ENCODE data around the gene SART1.
A peak's percentile ranks its signal among the peaks of the same experiment; 100 is the strongest.
"Not testable (repeated sequence)": the region's sequence is repeated elsewhere in the genome, so short reads cannot be mapped to it uniquely, and the experiment has no call there.

SART1 gene

GRCh38 chr11:66020212-66020611, 58.7 kb downstream of the SART1 start:
- DNase-seq, result no peak

DNA sequence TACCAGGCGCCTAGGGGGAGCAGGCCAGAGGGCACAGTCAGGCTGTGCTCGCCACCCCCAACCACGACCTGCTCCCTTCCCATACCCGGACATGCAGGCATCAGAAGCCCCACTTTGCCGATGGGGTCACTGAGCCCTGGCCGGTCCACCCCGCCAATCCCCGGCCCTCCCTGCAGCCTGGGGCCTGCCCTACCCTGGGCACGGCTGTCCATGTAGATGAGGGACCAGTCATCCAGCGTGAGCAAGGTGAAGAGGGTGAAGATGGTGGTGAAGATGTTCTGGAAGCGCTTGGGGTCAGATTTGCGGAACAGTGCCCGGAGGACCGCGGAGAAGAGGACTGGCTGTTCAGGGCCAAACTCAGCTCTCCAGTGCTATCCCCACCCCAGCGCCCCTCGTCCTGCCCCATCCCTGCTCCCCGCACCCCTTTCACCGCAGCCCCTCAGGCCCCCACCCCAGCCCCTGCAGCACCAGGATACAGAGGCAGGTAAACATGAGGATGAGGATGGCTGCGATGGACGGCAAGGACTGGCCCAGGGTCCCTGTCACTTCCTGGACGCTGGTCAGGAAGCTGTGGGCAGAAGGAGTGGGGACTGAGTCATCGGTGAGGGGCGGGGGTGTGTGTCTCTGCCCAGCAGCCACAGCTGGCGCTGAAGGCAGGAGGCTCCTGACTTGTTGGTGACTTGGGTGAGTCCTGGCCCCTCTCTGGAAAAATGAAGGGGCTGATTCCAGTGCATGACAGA, 59.3 kb downstream of the SART1 start:
- DNase-seq, result no peak

DNA sequence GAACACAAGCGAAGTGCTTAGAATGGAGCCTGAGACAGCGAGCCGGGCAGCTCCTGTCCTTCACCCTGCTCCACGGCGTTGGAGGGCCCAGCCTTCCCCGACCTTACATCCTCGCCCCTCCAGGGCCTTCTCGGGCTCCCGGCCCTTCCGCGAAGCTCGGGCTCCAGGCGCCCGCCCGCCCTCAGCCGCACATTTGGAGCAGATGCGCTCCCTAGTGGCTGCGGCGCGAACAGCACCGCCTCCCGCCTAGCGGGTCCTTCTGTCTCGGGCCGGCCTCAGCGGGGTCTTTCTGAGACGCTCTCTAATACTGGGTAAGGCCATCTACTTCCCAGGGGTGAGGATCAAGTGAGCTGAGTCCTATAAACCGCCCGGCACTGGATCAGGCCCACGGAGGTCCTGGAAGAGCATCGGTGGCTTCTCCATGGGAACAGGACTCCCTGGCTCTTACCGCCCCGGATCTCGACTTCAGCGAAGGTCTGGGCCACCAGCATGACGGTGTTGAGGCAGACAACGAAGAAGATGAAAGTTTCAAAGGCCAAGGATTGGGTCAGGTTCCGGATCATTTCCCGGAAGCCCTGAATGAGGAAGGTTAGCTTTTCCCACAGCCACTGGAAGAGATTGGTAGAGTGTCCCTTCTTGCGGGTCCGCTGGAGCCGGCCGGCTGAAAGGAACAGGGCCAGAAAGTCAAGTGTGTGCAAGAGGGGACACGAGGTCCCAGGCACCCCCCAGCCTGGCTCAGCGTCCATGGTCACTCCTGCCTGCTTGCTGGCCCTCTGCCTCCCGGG, 61.1 kb downstream of the SART1 start:
- DNase-seq, result peak; percentile 72

- DNase-seq, result not testable (repeated sequence)
Observed at GRCh38 chr11:66023186-66023440, 61.6 kb downstream of the SART1 start.

- no peak for DNase-seq
Observed at GRCh38 chr11:66026017-66026529, 64.5 kb downstream of the SART1 start, which contains the start of gene CATSPER1. Gene CATSPER1, minus strand, starts transcription at chr11:66026479. Its CDS starts 100 bp downstream, at chr11:66026379.
